HepG2 (cell line): ENCODE measurements around the gene CERS6. TPM values are rescaled to one million over a fixed set of nuclear protein-coding genes. Genes with fewer than 3 reads are reported as not detected.

ENCODE experiments used
- ADNP ChIP-seq: sonication (generic); formaldehyde crosslinking; IDR thresholded peaks from 2 replicates; pipeline ENCODE4 v1.4.0; 2020; ENCODE audit warnings: missing genetic modification reagents
- EEA1 ChIP-seq: sonication (generic); formaldehyde crosslinking; IDR thresholded peaks from 2 replicates; pipeline ENCODE4 v1.5.1; 2020; ENCODE audit warnings: mild to moderate bottlenecking, missing genetic modification reagents, borderline replicate concordance
- HDAC1 ChIP-seq: sonication (generic); formaldehyde crosslinking; IDR thresholded peaks from 2 replicates; pipeline ENCODE4 v1.5.1; 2020; ENCODE audit warnings: mild to moderate bottlenecking, missing genetic modification reagents
- MAFF ChIP-seq: IDR thresholded peaks from 2 replicates; pipeline ENCODE4 v1.6.1; 2011; ENCODE audit warnings: low read depth, low read length, improper control_type of control experiment
- MED1 ChIP-seq: sonication (generic); formaldehyde crosslinking; IDR thresholded peaks from 2 replicates; pipeline ENCODE4 v1.4.0; 2020; ENCODE audit warnings: missing genetic modification reagents
- NFE2L2 ChIP-seq: fragments of 150-350 bp; IDR thresholded peaks from 2 replicates; pipeline ENCODE4 v1.6.1; 2014; ENCODE audit warnings: low read length
- PHB2 ChIP-seq: fragments of 450-650 bp; IDR thresholded peaks from 2 replicates; pipeline ENCODE4 v1.6.1; 2018; ENCODE audit not compliant: partially characterized antibody
- PITX1 ChIP-seq: sonication (generic); formaldehyde crosslinking; IDR thresholded peaks from 2 replicates; pipeline ENCODE4 v1.5.1; 2020; ENCODE audit warnings: mild to moderate bottlenecking, missing genetic modification reagents
- PTBP1 ChIP-seq: fragments of 200-400 bp; formaldehyde crosslinking; IDR thresholded peaks from 2 replicates; pipeline ENCODE4 v1.6.1; 2018; ENCODE audit warnings: low read length, low read depth; ENCODE audit not compliant: poor library complexity, severe bottlenecking
- RNF219 ChIP-seq: sonication (generic); formaldehyde crosslinking; IDR thresholded peaks from 2 replicates; pipeline ENCODE4 v1.5.0; 2020; ENCODE audit warnings: mild to moderate bottlenecking, missing genetic modification reagents
- SAP130 ChIP-seq: IDR thresholded peaks from 2 replicates; pipeline ENCODE4 v1.6.1; 2016; ENCODE audit warnings: low read depth
- SIN3A ChIP-seq: IDR thresholded peaks from 2 replicates; pipeline ENCODE4 v1.6.1; 2011; ENCODE audit warnings: low read depth, mild to moderate bottlenecking, control low read depth, low read length, borderline replicate concordance
- SIX4 ChIP-seq: sonication (generic); formaldehyde crosslinking; IDR thresholded peaks from 2 replicates; pipeline ENCODE4 v1.4.0; 2020; ENCODE audit warnings: missing genetic modification reagents
- SOX13 ChIP-seq, 3 experiments: fragments of 450-650 bp in 1 of 3; sonication (generic) in 1 of 3; formaldehyde crosslinking in 1 of 3; IDR thresholded peaks in 2 of 3; conservative IDR thresholded peaks in 1 of 3; 2 replicates each; pipeline versions ENCODE4 v1.5.0 to v1.6.1; 2016 to 2020; ENCODE audit warnings: antibody characterized with exemption in 1 of 3, mild to moderate bottlenecking in 1 of 3, missing compliant biosample characterization in 1 of 3, missing genetic modification reagents in 1 of 3, moderate library complexity in 1 of 3
- TRIM22 ChIP-seq: fragments of 450-650 bp; IDR thresholded peaks from 2 replicates; pipeline ENCODE4 v1.6.1; 2017
- ZFY ChIP-seq: sonication (generic); formaldehyde crosslinking; IDR thresholded peaks from 2 replicates; pipeline ENCODE4 v1.4.0; 2020; ENCODE audit warnings: missing genetic modification reagents
- ZKSCAN8 ChIP-seq: IDR thresholded peaks from 2 replicates; pipeline ENCODE4 v1.6.1; 2016; ENCODE audit warnings: borderline replicate concordance, missing genetic modification reagents, missing compliant biosample characterization
- ZNF329 ChIP-seq: sonication (generic); formaldehyde crosslinking; IDR thresholded peaks from 2 replicates; pipeline ENCODE4 v1.9.0; 2021; ENCODE audit warnings: low read depth, mild to moderate bottlenecking, missing genetic modification reagents
- ZNF337 ChIP-seq: sonication (generic); formaldehyde crosslinking; IDR thresholded peaks from 2 replicates; pipeline ENCODE4 v1.5.1; 2020; ENCODE audit warnings: missing genetic modification reagents, low read depth, mild to moderate bottlenecking, borderline replicate concordance
- ZNF383 ChIP-seq: sonication (generic); formaldehyde crosslinking; IDR thresholded peaks from 2 replicates; pipeline ENCODE4 v1.4.0; 2020; ENCODE audit warnings: missing genetic modification reagents, mild to moderate bottlenecking, borderline replicate concordance
- ZNF430 ChIP-seq: sonication (generic); formaldehyde crosslinking; IDR thresholded peaks from 2 replicates; pipeline ENCODE4 v1.9.0; 2021; ENCODE audit warnings: mild to moderate bottlenecking, missing genetic modification reagents
- ZNF646 ChIP-seq: sonication (generic); formaldehyde crosslinking; IDR thresholded peaks from 2 replicates; pipeline ENCODE4 v1.9.0; 2021; ENCODE audit warnings: mild to moderate bottlenecking, missing genetic modification reagents
- ZNF672 ChIP-seq: sonication (generic); formaldehyde crosslinking; IDR thresholded peaks from 2 replicates; pipeline ENCODE4 v1.8.1; 2022; ENCODE audit warnings: missing genetic modification reagents
- polyA plus RNA-seq, 8 experiments: library from polyadenylated mRNA; depleted of rRNA in 3 of 8; stranded (reverse) in 7 of 8; unstranded in 1 of 8; fragments of >200 nt; fragmentation: Illumina TruSeq in 4 of 8; extraction: Trizol in 4 of 8; gene quantifications; 2 replicates each; pipeline versions ENCODE4 v1.2.1 to v1.2.3, GENCODE V29; 2011 to 2016; ENCODE audit warnings: low read depth in 4 of 8, missing spikeins in 1 of 8, mixed read lengths in 1 of 8; ENCODE audit not compliant: insufficient read depth in 1 of 8
- total RNA-seq, 5 experiments: library from RNA; depleted of rRNA; stranded (reverse); fragments of >200 nt; fragmentation: Illumina TruSeq; extraction: Trizol; gene quantifications; 2 replicates each; pipeline ENCODE4 v1.2.3, GENCODE V29; 2016; ENCODE audit warnings: low read depth in 1 of 5

Gene CERS6
- total and polyA plus RNA-seq, 2 of the 13 experiments (the other 11 are each of a cell fraction or from before 2014, with no cell fraction given) = 10.1 to 20.3 TPM

- TF ChIP-seq SOX13 (IDR thresholded peaks at IDR 0.05) (no peak), SOX13 (CRISPR knock-in tag; conservative IDR thresholded peaks at IDR 0.05 in 1 of 2, IDR thresholded peaks at IDR 0.05 in 1 of 2) (peak in 1 of 2 experiments; percentile 66; a peak in 1 of 4 replicates), ADNP (CRISPR knock-in tag) (no peak), EEA1 (CRISPR knock-in tag) (no peak), ZFY (no peak), MED1 (CRISPR knock-in tag) (0 out of 2 replicates have a peak, but pooled peaks have one; percentile 20), ZNF430 (no peak), ZNF329 (CRISPR knock-in tag) (no peak), PHB2 (no peak), TRIM22 (no peak), HDAC1 (CRISPR knock-in tag) (no peak), ZNF337 (CRISPR knock-in tag) (no peak), SIN3A (no peak), ZNF646 (CRISPR knock-in tag) (peak; percentile 79; the same call in 1 of the 2 replicates), SAP130 (CRISPR knock-in tag) (no peak), ZKSCAN8 (CRISPR knock-in tag) (no peak), RNF219 (CRISPR knock-in tag) (no peak), ZNF383 (CRISPR knock-in tag) (no peak), ZNF672 (CRISPR knock-in tag) (no peak), MAFF (no peak), NFE2L2 (peak; percentile 6; the same call in 1 of the 2 replicates), SIX4 (CRISPR knock-in tag) (no peak), PTBP1 (no peak), PITX1 (CRISPR knock-in tag) (no peak)
Measured at GRCh38 chr2:168780669-168781071, 324.6 kb downstream of the CERS6 start (continued).
